ENCODE measurements around the gene CCL28. TPM values are rescaled to one million over a fixed set of nuclear protein-coding genes. Genes with fewer than 3 reads are reported as not detected.

Gene CCL28
- total RNA-seq, 1 experiment from 2014 or later = 1.4 TPM

GRCh38 chr5:43352915-43353314 lies 59.3 kb downstream of the CCL28 start (continued):
- no peak for TF ChIP-seq ZSCAN18 (CRISPR knock-in tag; IDR thresholded peaks at IDR 0.05)
- no peak for TF ChIP-seq GABPB1 (CRISPR knock-in tag; IDR thresholded peaks at IDR 0.05)
- TF ChIP-seq ATF2 (CRISPR knock-in tag; IDR thresholded peaks at IDR 0.05; ENCODE audit: borderline replicate concordance, low read depth) = no peak
- no peak for TF ChIP-seq NFYB (CRISPR knock-in tag; conservative IDR thresholded peaks at IDR 0.05; ENCODE audit: low read depth)
- no peak for TF ChIP-seq PRRX2 (CRISPR knock-in tag; IDR thresholded peaks at IDR 0.05)
- no peak for TF ChIP-seq SMAD4 (CRISPR knock-in tag; IDR thresholded peaks at IDR 0.05)
- no peak for TF ChIP-seq CDX4 (CRISPR knock-in tag; IDR thresholded peaks at IDR 0.05; ENCODE audit: borderline replicate concordance)
- TF ChIP-seq ZNF532 (CRISPR knock-in tag; IDR thresholded peaks at IDR 0.05; ENCODE audit: borderline replicate concordance) = no peak
- TF ChIP-seq ERG (CRISPR knock-in tag; IDR thresholded peaks at IDR 0.05) = no peak
- TF ChIP-seq CREM (CRISPR knock-in tag; IDR thresholded peaks at IDR 0.05) = no peak
- no peak for TF ChIP-seq SP1 (CRISPR knock-in tag; conservative IDR thresholded peaks at IDR 0.05)

- peaks cover 6% of the 10 kb centered on the region; the same call in 1 of the 2 replicates for H3K9me3 Mint-ChIP-seq
- H3K27me3 Mint-ChIP-seq (ENCODE audit: low read depth) = peaks cover 3% of the 10 kb centered on the region; the same call in 1 of the 2 replicates
- H3K4me1 Mint-ChIP-seq = no peaks in the 10 kb centered on the region
- no peak overlapping the region for H3K27ac Mint-ChIP-seq
- no peak for DNase-seq (ENCODE audit: low spot score)
- CTCF ChIA-PET = no interaction called here
- H3K36me3 Mint-ChIP-seq = no peaks in the 10 kb centered on the region
- no peak for ATAC-seq
- POLR2A ChIA-PET = no interaction called here
- H3K4me3 Mint-ChIP-seq = no peak overlapping the region
- TF ChIP-seq PRRX2 (CRISPR knock-in tag; IDR thresholded peaks at IDR 0.05) (no peak), CDX4 (CRISPR knock-in tag; IDR thresholded peaks at IDR 0.05; ENCODE audit: borderline replicate concordance) (no peak), TP53 (CRISPR knock-in tag; IDR thresholded peaks at IDR 0.05) (no peak), E2F4 (CRISPR knock-in tag; IDR thresholded peaks at IDR 0.05; ENCODE audit: borderline replicate concordance, low read depth) (no peak), CREM (CRISPR knock-in tag; IDR thresholded peaks at IDR 0.05) (no peak), RORB (CRISPR knock-in tag; IDR thresholded peaks at IDR 0.05) (no peak), FOXK1 (CRISPR knock-in tag; IDR thresholded peaks at IDR 0.05) (no peak), SP1 (CRISPR knock-in tag; conservative IDR thresholded peaks at IDR 0.05) (no peak), PRDM15 (CRISPR knock-in tag; IDR thresholded peaks at IDR 0.05) (no peak), ELF4 (CRISPR knock-in tag; IDR thresholded peaks at IDR 0.05; ENCODE audit: low read depth) (no peak), ZMAT4 (CRISPR knock-in tag; IDR thresholded peaks at IDR 0.05) (no peak)
Measured at GRCh38 chr5:43352131-43352530, 60.1 kb downstream of the CCL28 start.

Data from WTC11 (cell line).